Common myeloid progenitor, CD34-positive (primary cell): ENCODE results near the gene PRR13.

Experiments used
- CTCF ChIA-PET: fragments of 350-600 bp; sonication (Branson Sonifier 250); formaldehyde crosslinking; loops from one replicate; lab custom pipeline; 2021; ENCODE audit warnings: antibody characterized with exemption; lab: Charles Lee
- POLR2A ChIA-PET: fragments of 350-600 bp; sonication (Branson Sonifier 250); formaldehyde crosslinking; loops from one replicate; lab custom pipeline; 2021; ENCODE audit warnings: antibody characterized with exemption; lab: Charles Lee
- DNase-seq, 3 donors: peaks; one replicate each; pipeline versions ENCODE4 v3.0.0 to v3.0.0-alpha.2; 2013
- H3K27ac ChIP-seq, 2 experiments: 1 replicate in 1 of 2; 2 replicates in 1 of 2; pipeline ENCODE4 v1.7.0; 2013; ENCODE audit warnings: inconsistent platforms in 2 of 2, low read length in 2 of 2, mild to moderate bottlenecking in 2 of 2, low read depth in 1 of 2, moderate library complexity in 1 of 2; ENCODE audit not compliant: severe bottlenecking in 2 of 2, insufficient read depth in 1 of 2, poor library complexity in 1 of 2
- H3K27me3 ChIP-seq, 5 experiments: replicated peaks in 2 of 5; 1 replicate in 3 of 5; 2 replicates in 2 of 5; pipeline versions ENCODE4 v1.6.1 to v1.7.0; 2013; ENCODE audit warnings: low read length in 4 of 5, mild to moderate bottlenecking in 2 of 5, moderate library complexity in 2 of 5, inconsistent platforms in 1 of 5; ENCODE audit not compliant: insufficient read depth in 5 of 5, control insufficient read depth in 4 of 5
- H3K36me3 ChIP-seq, 4 experiments: 1 replicate in 2 of 4; 2 replicates in 2 of 4; pipeline versions ENCODE4 v1.6.1 to v1.7.0; 2013; ENCODE audit warnings: low read length in 3 of 4, control low read depth in 1 of 4, mild to moderate bottlenecking in 1 of 4; ENCODE audit not compliant: control insufficient read depth in 4 of 4, insufficient read depth in 4 of 4
- H3K4me1 ChIP-seq, 4 experiments: 1 replicate in 3 of 4; 2 replicates in 1 of 4; pipeline versions ENCODE4 v1.6.1 to v1.7.1; 2013; ENCODE audit warnings: low read length in 3 of 4, mild to moderate bottlenecking in 3 of 4, control low read depth in 1 of 4, inconsistent platforms in 1 of 4, moderate library complexity in 1 of 4; ENCODE audit not compliant: control insufficient read depth in 4 of 4, insufficient read depth in 4 of 4; ENCODE audit errors: control extremely low read depth in 1 of 4
- H3K4me3 ChIP-seq, 7 experiments: 1 replicate in 4 of 7; 2 replicates in 3 of 7; pipeline versions ENCODE4 v1.5.1 to v1.7.0; 2013; ENCODE audit warnings: mild to moderate bottlenecking in 7 of 7, low read length in 6 of 7, moderate library complexity in 6 of 7, inconsistent platforms in 2 of 7, low read depth in 2 of 7, control low read depth in 1 of 7; ENCODE audit not compliant: insufficient read depth in 4 of 7, control insufficient read depth in 1 of 7; ENCODE audit errors: extremely low read depth in 1 of 7
- H3K9me3 ChIP-seq, 5 experiments: 1 replicate in 4 of 5; 2 replicates in 1 of 5; pipeline versions ENCODE4 v1.6.1 to v1.7.1; 2013; ENCODE audit warnings: low read length in 4 of 5, mild to moderate bottlenecking in 2 of 5, inconsistent platforms in 1 of 5, low read depth in 1 of 5, moderate library complexity in 1 of 5; ENCODE audit not compliant: control insufficient read depth in 4 of 5, insufficient read depth in 2 of 5; ENCODE audit errors: control extremely low read depth in 1 of 5
- WGBS: methylation state at CpG from one replicate; pipeline ENCODE4 v1.1.5; 2013; ENCODE audit not compliant: insufficient coverage; 5-methylcytosine and 5-hydroxymethylcytosine counted together

Gene PRR13

GRCh38 chr12:53451661-53452158, 10.2 kb downstream of the PRR13 start, which contains the start of gene PCBP2:
PCBP2 (plus strand) TSS chr12:53452102; CDS start chr12:53454801, 2,699 bp downstream.
- POLR2A ChIA-PET: interaction anchor here (0.7 to 1.0 kb wide), 3 partner anchors 10 to 69 kb away, joined by 3 read pairs; partner anchors contain the start of gene PRR13
- under 1% methylated on average over 20 of the region's 32 CpGs for WGBS
- H3K27ac ChIP-seq: peak within 1 kb of the TSS; percentile 94
- no peaks in the 10 kb centered on the region for H3K9me3 ChIP-seq
- CTCF ChIA-PET: interaction anchor here (0.6 to 1.0 kb wide), 4 partner anchors 26 to 69 kb away, joined by 3 read pairs; partner anchors contain the start of gene TARBP2
- peaks cover 17 to 46% (median 29%) of the 10 kb centered on the region in 4 experiments for H3K36me3 ChIP-seq
- DNase-seq: peak; percentile 99 to 100 (median 99)
- peak within 1 kb of the TSS; percentile 55 to 98 (median 89) for H3K4me3 ChIP-seq
- no peaks in the 10 kb centered on the region for H3K27me3 ChIP-seq
- H3K4me1 ChIP-seq: peaks cover 8 to 20% (median 13%) of the 10 kb centered on the region in 4 experiments

GRCh38 chr12:53452159-53453077, 10.9 kb downstream of the PRR13 start:
- peak; percentile 83 to 90 (median 89) for DNase-seq
- peaks cover 8 to 20% (median 13%) of the 10 kb centered on the region in 4 experiments for H3K4me1 ChIP-seq
- ChIA-PET POLR2A (interaction anchor here (0.7 to 2.4 kb wide), 2 partner anchors 29 to 70 kb away, joined by 3 to 6 read pairs; no protein-coding TSS in a partner anchor), CTCF (interaction anchor here (0.7 to 3.5 kb wide), 2 partner anchors 10 to 24 kb away, joined by 4 to 11 read pairs; no protein-coding TSS in a partner anchor)
- H3K27ac ChIP-seq: peak overlapping the region; percentile 94
- H3K27me3 ChIP-seq: no peaks in the 10 kb centered on the region
- H3K9me3 ChIP-seq: no peaks in the 10 kb centered on the region
- peaks cover 17 to 51% (median 34%) of the 10 kb centered on the region in 4 experiments for H3K36me3 ChIP-seq
- peak overlapping the region; percentile 55 to 98 (median 89) for H3K4me3 ChIP-seq
- 0% methylated on average over 27 of the region's 82 CpGs for WGBS

GRCh38 chr12:53453953-53454640, 12.6 kb downstream of the PRR13 start:
- DNase-seq: no peak
- POLR2A ChIA-PET: interaction anchor here (0.6 to 2.4 kb wide), 4 partner anchors 14 to 28 kb away, joined by 3 to 6 read pairs (median 4); no protein-coding TSS in a partner anchor
- Histone ChIP-seq H3K36me3 (peaks cover 16 to 57% (median 36%) of the 10 kb centered on the region in 4 experiments), H3K27me3 (no peaks in the 10 kb centered on the region), H3K9me3 (no peaks in the 10 kb centered on the region), H3K4me1 (peaks cover 8 to 20% (median 13%) of the 10 kb centered on the region in 4 experiments), H3K27ac (peak overlapping the region in 1 of 2 experiments; percentile 94), H3K4me3 (peak overlapping the region in 4 of 7 experiments; percentile 84 to 98 (median 94))
- 83% methylated on average over 2 of the region's 6 CpGs for WGBS
- CTCF ChIA-PET: interaction anchor here (1.8 to 3.5 kb wide), 4 partner anchors 13 to 109 kb away, joined by 4 to 14 read pairs (median 8); no protein-coding TSS in a partner anchor

- H3K4me1 ChIP-seq: peaks cover 8 to 20% (median 13%) of the 10 kb centered on the region in 4 experiments
- POLR2A ChIA-PET: interaction anchor here (0.6 to 2.4 kb wide), 3 partner anchors 14 to 27 kb away, joined by 3 to 6 read pairs (median 4); no protein-coding TSS in a partner anchor
- 100% methylated on average over 1 of the region's 3 CpGs for WGBS
- no peak overlapping the region for H3K27ac ChIP-seq
- DNase-seq: no peak
- H3K27me3 ChIP-seq: no peaks in the 10 kb centered on the region
- H3K9me3 ChIP-seq: no peaks in the 10 kb centered on the region
- CTCF ChIA-PET: interaction anchor here (1.2 to 3.5 kb wide), 6 partner anchors 10 to 110 kb away, joined by 3 to 14 read pairs (median 6); no protein-coding TSS in a partner anchor
- peaks cover 18 to 63% (median 40%) of the 10 kb centered on the region in 4 experiments for H3K36me3 ChIP-seq
- H3K4me3 ChIP-seq: no peak overlapping the region
Observed at GRCh38 chr12:53454707-53455106, 13.2 kb downstream of the PRR13 start.

- Histone ChIP-seq H3K36me3 (peaks cover 25 to 84% (median 59%) of the 10 kb centered on the region in 4 experiments), H3K4me1 (peaks cover 8 to 17% (median 13%) of the 10 kb centered on the region in 4 experiments), H3K27me3 (no peaks in the 10 kb centered on the region), H3K4me3 (no peak overlapping the region), H3K9me3 (no peaks in the 10 kb centered on the region), H3K27ac (no peak overlapping the region)
- DNase-seq: no peak
- ChIA-PET POLR2A (interaction anchor here (0.7 to 1.2 kb wide), 2 partner anchors 9 to 62 kb away, joined by 3 to 5 read pairs; no protein-coding TSS in a partner anchor), CTCF (interaction anchor here (2.5 to 3.2 kb wide), 2 partner anchors 20 to 112 kb away, joined by 5 to 9 read pairs; no protein-coding TSS in a partner anchor)
- 67% methylated on average over 1 of the region's 6 CpGs for WGBS
Observed at GRCh38 chr12:53456654-53457366, 15.3 kb downstream of the PRR13 start.

- Histone ChIP-seq H3K4me3 (no peak overlapping the region), H3K27ac (no peak overlapping the region), H3K4me1 (peaks cover 0 to 4% (median 2%) of the 10 kb centered on the region in 4 experiments), H3K9me3 (no peaks in the 10 kb centered on the region), H3K27me3 (no peaks in the 10 kb centered on the region), H3K36me3 (peaks cover 35 to 100% (median 77%) of the 10 kb centered on the region in 4 experiments)
- DNase-seq: no peak
- WGBS: 100% methylated on average over 3 of the region's 4 CpGs
- CTCF ChIA-PET: interaction anchor here (1.0 to 3.2 kb wide), 4 partner anchors 14 to 114 kb away, joined by 3 to 13 read pairs (median 6); no protein-coding TSS in a partner anchor
- POLR2A ChIA-PET: no interaction called here
Observed at GRCh38 chr12:53459097-53459496, 17.6 kb downstream of the PRR13 start.
